ENCODE data around the gene IL3. TPM values are rescaled to one million over a fixed set of nuclear protein-coding genes. Genes with fewer than 3 reads are reported as not detected.

Gene IL3
- total and polyA plus RNA-seq, 12 donors: not detected

DNA sequence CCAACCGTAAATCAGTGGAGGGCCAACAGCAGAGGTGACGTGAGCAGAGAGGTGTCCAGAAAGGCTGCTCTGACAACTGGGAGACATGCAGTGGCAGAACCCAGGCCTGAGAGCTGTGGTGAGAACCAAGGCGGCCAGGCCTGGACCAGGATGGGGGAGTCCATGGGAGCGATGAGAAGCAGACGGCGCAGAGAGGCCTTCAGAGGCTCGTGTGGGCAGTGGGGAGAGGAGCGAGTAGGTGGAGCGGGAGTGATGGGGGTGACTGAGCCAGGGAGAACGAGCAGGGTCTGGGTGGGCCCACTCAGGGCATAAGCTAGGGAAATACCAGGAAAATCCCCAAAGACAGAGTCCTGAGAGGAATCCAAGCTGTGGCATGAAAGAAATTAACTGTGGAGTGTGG lies 7.9 kb upstream of the IL3 start:
- H3K4me3 ChIP-seq: no peak overlapping the region
- no peak for ATAC-seq
- no peak overlapping the region for H3K27ac ChIP-seq
- TF ChIP-seq, protein P1, sequence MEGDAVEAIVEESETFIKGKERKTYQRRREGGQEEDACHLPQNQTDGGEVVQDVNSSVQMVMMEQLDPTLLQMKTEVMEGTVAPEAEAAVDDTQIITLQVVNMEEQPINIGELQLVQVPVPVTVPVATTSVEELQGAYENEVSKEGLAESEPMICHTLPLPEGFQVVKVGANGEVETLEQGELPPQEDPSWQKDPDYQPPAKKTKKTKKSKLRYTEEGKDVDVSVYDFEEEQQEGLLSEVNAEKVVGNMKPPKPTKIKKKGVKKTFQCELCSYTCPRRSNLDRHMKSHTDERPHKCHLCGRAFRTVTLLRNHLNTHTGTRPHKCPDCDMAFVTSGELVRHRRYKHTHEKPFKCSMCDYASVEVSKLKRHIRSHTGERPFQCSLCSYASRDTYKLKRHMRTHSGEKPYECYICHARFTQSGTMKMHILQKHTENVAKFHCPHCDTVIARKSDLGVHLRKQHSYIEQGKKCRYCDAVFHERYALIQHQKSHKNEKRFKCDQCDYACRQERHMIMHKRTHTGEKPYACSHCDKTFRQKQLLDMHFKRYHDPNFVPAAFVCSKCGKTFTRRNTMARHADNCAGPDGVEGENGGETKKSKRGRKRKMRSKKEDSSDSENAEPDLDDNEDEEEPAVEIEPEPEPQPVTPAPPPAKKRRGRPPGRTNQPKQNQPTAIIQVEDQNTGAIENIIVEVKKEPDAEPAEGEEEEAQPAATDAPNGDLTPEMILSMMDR (IDR thresholded peaks at IDR 0.05): no peak
- no peaks in the 10 kb centered on the region for H3K9me3 ChIP-seq
- no peak for DNase-seq
- intact Hi-C loops (cut with DNase I): no loop called here
- H3K4me1 ChIP-seq: no peaks in the 10 kb centered on the region
- no peaks in the 10 kb centered on the region for H3K36me3 ChIP-seq
- WGBS, 2 donors: 74 to 76% methylated on average over 8 to 10 of the region's 10 CpGs
- H3K27me3 ChIP-seq: peaks cover 0 to 3% (median 0%) of the 10 kb centered on the region in 7 donors

DNA sequence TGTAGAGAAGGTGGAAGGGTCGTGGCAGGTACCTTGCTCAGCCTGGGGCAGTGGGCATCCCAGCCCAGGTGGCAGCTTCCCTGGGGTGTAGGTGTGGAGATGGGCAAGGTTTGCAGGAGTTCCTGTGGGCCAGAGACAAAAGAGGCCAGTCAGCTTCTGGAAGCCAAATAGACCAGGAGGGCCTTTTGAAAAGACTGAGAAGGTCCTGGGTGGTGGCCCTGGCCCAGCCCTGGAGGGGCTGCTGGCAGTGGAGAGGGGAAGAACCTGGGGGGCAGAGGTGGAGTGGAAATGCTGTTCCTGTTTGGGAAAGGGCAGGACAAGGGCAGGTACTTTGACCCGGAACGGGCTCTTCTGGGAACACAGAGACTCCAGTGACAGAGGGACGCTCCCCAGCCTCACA lies 7.0 kb upstream of the IL3 start:
- H3K9me3 ChIP-seq: no peaks in the 10 kb centered on the region
- 84 to 86% methylated on average over 4 of the region's 4 CpGs for WGBS, 2 donors
- intact Hi-C loops (cut with DNase I): no loop called here

DNA sequence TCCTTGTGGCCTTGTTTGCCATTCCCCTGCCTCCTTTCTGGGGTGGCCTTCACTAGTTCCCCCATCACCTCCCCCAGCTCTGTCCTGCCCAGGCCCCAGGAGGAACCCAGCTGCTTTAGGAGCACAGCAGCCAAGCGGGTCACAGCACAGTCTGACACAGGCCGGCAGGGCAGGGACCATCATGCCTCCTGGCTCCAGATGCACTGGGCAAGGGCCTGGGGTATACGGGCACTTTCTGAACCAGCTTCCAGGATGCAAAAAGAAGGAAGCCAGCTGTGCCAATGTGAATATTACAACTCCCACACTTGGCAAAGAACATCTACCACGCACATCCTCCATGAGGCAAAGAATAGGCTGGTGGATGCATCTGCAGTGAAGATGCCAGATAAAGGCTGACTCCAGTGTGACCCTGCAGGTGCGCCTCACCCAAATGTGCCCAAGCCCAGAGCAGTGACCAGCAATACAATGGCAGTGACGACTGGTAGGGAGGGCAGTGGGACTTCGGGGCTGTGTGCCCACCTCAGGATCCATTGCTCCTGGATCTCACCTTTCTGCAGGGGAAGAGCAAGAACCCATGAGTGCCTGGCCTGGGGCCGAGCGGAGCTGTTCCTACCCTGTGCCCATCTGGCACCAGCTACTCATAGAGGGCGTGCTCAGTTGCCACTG lies 6.3 kb upstream of the IL3 start:
- H3K27me3 ChIP-seq: peaks cover 0 to 3% (median 0%) of the 10 kb centered on the region in 7 donors
- TF ChIP-seq, protein P1 (IDR thresholded peaks at IDR 0.05): no peak
- no peak for ATAC-seq
- intact Hi-C loops (cut with DNase I): no loop called here
- 85 to 87% methylated on average over 10 of the region's 10 CpGs for WGBS, 2 donors
- H3K27ac ChIP-seq: no peak overlapping the region
- DNase-seq: no peak
- H3K4me1 ChIP-seq: no peaks in the 10 kb centered on the region
- H3K36me3 ChIP-seq: no peaks in the 10 kb centered on the region
- no peak overlapping the region for H3K4me3 ChIP-seq
- H3K9me3 ChIP-seq: no peaks in the 10 kb centered on the region

More for the DNA sequence above, 7.0 kb upstream of the IL3 start:
- no peaks in the 10 kb centered on the region for H3K4me1 ChIP-seq
- H3K36me3 ChIP-seq: no peaks in the 10 kb centered on the region
- ATAC-seq (no peak), DNase-seq (no peak)
- no peak overlapping the region for H3K4me3 ChIP-seq
- TF ChIP-seq, protein P1 (IDR thresholded peaks at IDR 0.05): no peak
- peaks cover 0 to 3% (median 0%) of the 10 kb centered on the region in 7 donors for H3K27me3 ChIP-seq
- no peak overlapping the region for H3K27ac ChIP-seq

DNA sequence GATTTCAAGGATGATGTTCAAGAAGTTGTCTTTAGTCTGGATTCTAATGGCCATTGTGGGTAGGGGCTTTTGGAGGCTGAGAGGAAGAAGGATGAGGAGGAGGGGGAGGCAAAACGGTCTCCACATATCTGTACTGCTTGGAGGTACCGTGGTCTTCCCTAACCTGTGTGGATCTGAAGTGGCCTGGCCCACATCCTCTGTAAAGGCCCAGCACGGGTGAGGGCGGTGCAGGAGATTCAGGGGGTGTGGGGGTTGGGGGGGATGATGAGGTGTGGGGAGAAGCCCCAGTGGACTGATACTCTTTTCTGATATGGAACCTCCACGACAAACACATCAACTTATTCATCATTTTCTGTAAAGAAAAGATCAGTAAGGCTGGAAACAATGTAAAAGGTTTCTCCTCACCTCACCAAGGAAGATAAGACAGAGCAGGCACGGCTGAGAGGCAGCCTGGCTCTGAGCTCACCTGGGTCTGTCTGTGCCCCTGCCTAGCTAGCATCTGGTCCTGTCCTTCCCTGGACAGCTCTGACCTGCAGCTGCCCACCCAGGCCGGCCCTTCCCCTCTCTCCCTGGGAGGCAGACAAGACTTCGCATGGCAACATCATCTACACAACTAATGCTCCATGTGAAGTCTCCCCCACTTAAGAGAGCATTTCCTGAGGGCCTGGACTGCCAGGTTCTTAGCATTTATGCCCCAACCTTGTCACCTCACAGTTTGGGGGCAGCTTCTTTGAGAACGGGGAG lies 5.6 kb upstream of the IL3 start:
- DNase-seq: no peak
- Histone ChIP-seq H3K9me3 (no peaks in the 10 kb centered on the region), H3K27me3 (peaks cover 0 to 2% (median 0%) of the 10 kb centered on the region in 7 donors), H3K4me3 (no peak overlapping the region), H3K36me3 (no peaks in the 10 kb centered on the region), H3K27ac (no peak overlapping the region), H3K4me1 (no peaks in the 10 kb centered on the region)
- 72 to 76% methylated on average over 9 of the region's 9 CpGs for WGBS, 2 donors
- TF ChIP-seq, protein P1 (IDR thresholded peaks at IDR 0.05): no peak
- no peak for ATAC-seq
- intact Hi-C loops (cut with DNase I): no loop called here
